ENCODE data around the gene ATG4B.
"Not testable (repeated sequence)": the region's sequence is repeated elsewhere in the genome, so short reads cannot be mapped to it uniquely, and the experiment has no call there.

Gene ATG4B

DNA sequence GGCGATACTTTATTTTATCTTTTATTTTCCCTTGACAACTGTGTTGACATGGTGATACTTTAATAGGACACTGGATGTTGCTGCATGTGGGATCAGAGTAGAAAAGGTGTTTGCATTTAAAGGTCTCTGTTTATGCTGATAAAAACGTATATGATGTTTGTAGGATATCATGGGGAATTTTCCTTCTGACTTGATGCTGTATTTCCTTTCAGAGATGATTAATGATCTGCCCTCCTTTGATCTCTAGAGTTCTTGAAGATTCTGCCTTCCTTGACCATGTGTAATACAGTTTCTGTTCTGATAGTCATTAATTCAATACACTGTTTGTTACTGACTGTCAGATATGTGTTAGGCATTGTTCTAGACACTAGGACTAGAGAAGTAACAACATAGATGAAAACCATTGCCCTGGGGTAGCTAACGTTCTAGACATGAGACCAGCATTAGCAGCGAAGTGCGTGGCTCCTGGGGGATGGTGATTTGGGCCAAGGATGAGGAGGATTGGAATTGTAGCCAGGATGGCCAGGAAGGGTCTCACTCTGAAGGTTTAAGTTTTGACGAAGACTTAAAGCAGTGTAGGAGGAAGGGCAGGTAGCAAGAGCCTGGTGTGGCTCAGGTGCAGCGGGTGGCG is 2.8 kb downstream of the ATG4B start:
- DNase-seq (ENCODE audit: low read depth), result no peak

DNA sequence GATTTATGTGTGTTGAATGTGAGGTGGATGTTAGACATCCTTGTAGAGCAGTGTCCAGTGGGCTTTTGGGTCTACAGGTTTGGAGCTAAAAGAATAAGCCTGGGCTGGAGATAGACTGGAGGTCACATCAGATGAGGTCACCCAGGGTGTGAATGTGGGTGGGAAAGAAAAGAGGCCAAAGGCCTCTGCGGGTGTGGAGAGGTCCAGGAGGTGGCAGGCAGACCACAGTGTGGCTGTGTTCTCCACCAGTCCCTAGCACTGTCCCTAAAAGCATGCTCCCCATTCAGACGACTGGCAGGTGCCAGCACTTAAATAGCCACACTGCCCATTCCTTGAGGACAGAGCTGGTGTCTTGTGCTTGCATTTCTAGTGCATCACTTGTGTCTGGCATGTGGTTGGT is 4.1 kb downstream of the ATG4B start:
- no peak for DNase-seq (ENCODE audit: low read depth)

GRCh38 chr2:241645056-241645914 is 7.8 kb downstream of the ATG4B start:
- no peak for DNase-seq (ENCODE audit: low read depth)

- no peak for DNase-seq (ENCODE audit: low read depth)
Observed at GRCh38 chr2:241645915-241646645, 8.6 kb downstream of the ATG4B start.

DNA sequence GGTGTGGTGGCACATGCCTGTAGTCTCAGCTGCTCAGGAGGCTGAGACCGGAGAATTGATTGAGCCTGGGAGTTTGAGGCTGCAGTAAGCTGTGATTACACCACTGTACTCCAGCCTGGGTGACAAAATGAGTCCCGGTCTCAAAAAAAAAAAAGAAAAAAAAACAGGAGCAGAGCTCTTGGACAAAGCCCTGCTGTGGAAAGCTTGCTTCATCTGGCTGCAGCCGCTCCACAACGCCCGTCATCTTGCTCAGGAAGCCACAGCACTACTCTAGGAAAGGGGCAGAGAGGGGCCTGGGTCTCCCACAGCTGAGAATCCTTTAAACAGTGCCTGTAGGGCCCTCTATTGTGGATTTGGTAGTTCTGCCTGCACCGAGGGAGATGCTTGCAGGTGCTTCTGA is 11.0 kb downstream of the ATG4B start:
- no peak for DNase-seq (ENCODE audit: low read depth)

DNA sequence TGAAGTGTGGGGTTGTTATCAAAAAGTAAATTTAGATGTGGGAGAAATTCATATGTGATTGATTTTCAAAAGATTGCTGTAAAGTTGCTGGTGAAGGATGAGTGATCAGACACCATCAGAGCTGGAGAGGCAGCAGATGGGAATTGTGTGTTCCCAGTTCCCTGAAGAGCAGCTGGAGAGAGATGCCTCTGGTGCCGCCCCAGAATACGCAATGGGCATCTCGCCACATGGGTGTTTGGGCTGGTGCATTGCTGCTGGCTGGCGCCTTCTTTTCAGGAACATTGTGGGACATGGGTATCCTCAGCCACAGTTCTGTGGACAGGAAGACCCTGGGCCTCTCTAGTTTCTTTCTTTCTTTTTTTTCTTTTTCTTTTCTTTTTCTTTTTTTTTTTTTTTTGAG is 11.9 kb downstream of the ATG4B start:
- no peak for DNase-seq (ENCODE audit: low read depth)

DNA sequence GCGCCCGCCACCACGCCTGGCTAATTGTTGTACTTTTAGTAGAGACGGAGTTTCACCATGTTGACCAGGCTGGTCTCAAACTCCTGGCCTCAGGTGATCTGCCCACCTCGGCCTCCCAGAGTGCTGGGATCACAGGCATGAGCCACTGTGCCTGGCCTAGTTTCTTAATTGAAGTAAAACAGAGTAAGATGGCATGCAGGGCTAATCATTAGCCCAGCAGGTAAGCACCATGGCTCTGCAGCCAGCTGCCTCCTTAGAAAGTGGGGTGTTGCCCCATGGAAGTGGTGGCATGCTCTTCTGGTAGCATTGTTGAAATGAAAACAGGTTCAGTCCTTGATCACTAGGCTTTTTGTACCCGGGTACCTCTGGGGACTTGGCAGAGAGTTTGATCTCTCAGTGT is 12.4 kb downstream of the ATG4B start:
- no peak for DNase-seq (ENCODE audit: low read depth)

GRCh38 chr2:241652142-241652541 is 14.6 kb downstream of the ATG4B start:
- DNase-seq (ENCODE audit: low read depth), result no peak

GRCh38 chr2:241652722-241653121 is 15.2 kb downstream of the ATG4B start:
- no peak for DNase-seq (ENCODE audit: low read depth)

DNA sequence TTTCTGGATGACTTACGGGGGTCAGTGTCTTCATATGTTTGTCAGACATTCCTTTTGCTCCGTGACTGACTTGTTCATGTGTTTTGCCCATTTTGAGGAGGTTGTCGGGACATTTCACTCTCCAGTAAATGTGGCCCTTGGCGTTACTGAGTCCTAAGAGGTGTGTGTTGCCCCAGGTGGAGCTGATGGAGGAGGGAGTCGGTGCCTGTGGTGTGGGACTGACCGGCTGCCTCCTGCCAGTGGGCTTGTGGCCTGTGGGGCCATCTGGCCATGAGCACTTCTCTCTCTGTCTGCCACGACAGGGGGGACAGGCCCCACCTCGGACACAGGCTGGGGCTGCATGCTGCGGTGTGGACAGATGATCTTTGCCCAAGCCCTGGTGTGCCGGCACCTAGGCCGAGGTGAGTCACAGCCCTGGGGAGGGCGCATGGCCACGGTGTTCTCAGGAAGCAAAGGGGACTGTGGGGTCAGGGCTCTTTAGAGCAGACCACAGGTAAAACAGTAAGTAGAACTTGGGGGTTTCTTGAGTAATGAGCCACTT is 15.8 kb downstream of the ATG4B start:
- DNase-seq (ENCODE audit: low read depth), result no peak

GRCh38 chr2:241654551-241654950 is 17.1 kb downstream of the ATG4B start:
- DNase-seq (ENCODE audit: low read depth), result no peak

DNA sequence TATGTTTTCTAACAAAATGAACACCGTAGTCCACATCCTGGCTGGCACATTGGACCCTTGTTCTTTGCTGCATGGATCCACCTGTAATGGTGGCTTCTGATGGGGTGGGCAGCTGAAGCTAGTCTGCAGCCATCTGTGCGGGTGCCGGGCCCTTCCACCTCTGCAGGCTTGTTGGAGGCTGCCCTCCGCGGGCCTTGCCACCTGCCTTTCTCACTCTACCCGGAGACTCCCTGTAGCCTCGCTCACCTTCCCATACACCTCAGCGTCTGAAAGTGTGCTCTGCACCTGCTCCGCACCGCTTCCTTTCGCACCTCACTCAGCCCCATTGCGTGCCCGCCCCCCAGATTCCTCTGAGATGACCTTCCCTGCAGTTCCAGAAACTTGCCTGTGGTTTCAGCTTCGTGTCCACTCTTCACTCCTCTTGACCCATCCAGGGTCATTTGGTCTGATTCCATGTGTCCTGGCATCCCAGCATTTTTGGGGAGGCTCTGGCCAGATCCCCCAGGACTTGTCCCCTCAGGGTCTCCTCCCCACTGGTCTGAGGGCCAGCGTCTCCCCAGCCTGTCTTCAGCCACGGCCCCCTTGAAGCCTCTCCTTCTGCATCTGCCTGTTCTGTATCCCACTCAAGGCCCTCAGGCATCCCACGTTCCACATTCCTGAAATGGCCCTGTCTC is 18.2 kb downstream of the ATG4B start:
- DNase-seq (ENCODE audit: low read depth), result no peak

DNA sequence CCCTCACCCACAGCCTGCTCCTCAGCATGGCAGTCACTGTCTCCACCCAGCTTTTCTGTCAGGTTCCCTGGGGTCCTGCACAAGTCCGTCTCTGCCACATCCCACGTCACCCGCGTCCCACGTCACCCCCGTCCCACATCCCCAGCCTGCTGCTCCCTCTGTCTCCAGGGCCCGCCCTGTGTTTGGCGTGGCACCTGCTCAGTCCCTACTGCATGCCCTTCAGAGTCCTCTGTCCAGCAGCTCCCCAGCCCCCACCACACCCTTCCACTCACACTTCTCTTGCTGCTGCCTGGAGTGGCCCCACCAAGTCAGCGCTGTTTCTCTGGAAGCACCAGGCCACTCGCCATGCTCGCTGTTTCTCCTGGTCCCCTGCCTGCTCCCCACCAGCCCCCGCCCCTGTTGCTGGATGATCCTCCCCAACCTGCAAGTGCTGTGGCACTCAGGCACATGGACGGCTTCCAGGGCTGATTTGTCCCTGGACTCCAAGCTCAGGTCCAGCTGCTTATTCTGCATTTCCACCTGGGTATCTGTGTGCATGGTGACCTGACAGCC is 18.8 kb downstream of the ATG4B start:
- no peak for DNase-seq (ENCODE audit: low read depth)

- no peak for DNase-seq (ENCODE audit: low read depth)
Observed at GRCh38 chr2:241657786-241658254, 20.3 kb downstream of the ATG4B start.

GRCh38 chr2:241658296-241658695 is 20.8 kb downstream of the ATG4B start:
- DNase-seq (ENCODE audit: low read depth), result no peak

DNA sequence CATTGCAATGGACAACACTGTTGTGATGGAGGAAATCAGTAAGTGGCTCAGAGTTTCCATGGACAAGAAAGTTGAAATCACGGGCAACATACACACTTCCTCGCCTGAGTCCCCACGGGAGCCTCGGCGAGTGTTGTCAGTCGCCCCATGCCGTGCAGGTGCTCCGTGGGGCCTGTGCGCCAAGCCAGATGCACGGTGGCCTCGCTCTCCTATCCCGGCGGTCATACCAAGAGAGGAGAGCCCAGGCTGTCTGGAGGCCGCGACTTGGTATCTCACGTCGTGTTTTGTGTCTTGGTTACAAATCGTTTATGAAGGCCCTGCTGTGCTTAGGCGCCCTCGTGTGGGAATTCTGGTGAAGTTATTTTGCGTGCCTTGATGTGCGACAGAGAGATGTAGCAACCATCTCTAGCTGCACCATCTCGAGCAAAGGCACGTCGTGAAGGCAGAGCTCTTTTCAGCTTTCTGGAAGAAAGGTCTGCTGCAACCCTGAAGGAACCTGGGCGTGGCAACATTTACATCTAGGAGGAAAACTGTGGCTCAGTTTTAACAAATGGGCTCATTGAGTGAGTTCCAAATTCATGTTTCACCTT is 21.8 kb downstream of the ATG4B start:
- DNase-seq (ENCODE audit: low read depth), result no peak

DNA sequence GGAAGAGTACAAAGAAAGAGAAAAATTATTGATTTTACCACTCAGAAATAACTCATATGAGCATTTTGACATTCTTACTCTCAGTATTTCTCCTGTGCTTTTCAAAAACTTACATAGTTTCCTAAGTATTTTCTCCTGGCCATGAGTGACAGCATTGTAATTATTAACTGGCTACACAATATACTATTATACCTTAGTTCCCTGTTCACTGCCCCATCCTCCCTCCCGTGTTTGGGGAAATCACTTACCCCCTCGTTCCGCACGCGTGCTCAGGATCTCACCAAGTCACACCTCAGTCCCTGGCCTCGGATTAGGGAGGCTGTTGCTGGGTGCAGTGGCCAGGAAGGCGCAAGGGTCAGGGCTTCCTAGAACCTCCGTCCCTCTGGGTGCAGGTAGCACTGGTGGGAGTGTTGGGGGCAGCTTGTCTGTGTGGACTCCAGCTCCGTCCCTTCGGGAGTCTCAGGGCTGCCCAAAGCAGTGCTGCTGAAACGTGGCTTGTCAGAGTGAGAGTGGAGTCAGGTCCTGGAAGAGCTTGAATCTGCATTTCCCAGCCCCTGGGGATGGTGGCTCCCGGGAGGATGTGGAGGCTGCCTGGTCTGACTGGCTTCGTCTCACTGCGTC is 23.2 kb downstream of the ATG4B start:
- DNase-seq (ENCODE audit: low read depth), result no peak

DNA sequence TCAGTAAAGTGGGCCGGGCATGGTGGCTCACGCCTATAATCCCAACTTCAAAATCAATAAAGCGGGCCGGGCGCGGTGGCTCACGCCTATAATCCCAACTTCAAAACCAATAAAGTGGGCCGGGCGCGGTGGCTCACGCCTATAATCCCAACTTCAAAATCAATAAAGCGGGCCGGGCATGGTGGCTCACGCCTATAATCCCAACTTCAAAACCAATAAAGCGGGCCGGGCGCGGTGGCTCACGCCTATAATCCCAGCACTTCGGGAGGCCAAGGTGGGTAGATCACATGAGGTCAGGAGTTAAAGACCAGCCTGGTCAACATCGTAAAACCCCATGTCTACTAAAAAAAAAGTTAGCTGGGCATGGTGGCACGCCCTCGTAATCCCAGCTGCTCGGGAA is 25.2 kb downstream of the ATG4B start:
- DNase-seq (ENCODE audit: low read depth), result not testable (repeated sequence)

DNA sequence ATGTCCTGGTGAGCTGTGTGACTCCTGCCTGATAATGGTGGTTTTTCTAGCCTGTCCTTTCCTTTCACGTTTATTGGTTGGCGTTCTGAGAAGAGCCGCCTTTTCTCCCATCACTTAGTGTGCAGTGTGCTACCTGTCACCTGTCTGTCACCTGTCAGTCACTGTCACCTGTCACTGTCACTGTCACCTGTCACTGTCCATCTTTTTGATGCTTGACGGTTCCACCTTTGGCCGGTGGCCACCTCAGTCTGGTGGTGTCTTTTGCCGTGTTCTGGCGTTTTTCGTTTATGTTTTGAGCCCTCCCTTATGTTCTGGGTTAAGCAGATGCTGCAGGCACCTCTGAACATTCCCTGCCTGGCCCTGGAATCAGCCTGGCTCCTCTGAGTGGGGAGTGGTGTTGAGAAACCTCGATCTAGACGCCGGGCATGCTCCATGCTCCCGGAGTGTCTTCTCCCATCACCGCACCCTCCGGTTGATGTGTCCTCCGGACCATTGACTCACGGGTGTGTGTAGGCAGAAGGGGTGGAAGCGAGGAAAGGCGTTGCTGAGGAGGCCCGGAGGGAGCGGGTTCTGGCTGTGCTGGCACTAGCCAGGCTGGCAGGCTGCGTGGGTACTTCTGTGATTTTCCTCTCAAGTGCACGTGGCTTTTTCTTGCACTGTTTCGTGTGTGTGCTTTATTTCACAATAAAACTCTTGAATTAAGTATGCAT is 28.4 kb downstream of the ATG4B start:
- no peak for DNase-seq (ENCODE audit: low read depth)

Measured in stimulated activated CD4-positive, alpha-beta T cell treated with anti-CD3 and anti-CD28 coated beads, Interleukin-2, amount 100 ng/mL, for 4 hours (primary cell).